ENCODE results near the gene JAM3.

DNA sequence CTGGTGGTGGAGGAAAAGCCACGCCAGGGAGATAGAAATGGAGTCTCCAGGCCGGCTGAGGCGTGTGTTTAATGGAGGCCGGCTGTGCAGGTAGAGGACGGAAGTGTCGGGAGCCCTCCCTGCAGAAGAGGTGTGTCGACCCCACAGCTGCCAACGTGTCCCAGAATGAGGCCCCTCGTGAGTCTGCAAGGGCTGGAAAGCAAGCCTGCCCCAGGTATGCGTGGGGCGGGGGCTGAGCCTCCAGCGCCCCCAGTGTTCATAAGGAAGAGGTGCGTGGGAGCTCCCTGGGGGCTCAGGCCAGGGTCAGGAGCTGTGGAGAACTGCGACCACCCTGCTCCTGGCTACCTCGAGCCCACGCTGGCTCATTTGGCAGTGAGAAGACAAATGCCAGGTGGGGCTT is 38.0 kb upstream of the JAM3 start:
- no peak for TF ChIP-seq POLR2A (IDR thresholded peaks at IDR 0.05)
- TF ChIP-seq, protein P1, sequence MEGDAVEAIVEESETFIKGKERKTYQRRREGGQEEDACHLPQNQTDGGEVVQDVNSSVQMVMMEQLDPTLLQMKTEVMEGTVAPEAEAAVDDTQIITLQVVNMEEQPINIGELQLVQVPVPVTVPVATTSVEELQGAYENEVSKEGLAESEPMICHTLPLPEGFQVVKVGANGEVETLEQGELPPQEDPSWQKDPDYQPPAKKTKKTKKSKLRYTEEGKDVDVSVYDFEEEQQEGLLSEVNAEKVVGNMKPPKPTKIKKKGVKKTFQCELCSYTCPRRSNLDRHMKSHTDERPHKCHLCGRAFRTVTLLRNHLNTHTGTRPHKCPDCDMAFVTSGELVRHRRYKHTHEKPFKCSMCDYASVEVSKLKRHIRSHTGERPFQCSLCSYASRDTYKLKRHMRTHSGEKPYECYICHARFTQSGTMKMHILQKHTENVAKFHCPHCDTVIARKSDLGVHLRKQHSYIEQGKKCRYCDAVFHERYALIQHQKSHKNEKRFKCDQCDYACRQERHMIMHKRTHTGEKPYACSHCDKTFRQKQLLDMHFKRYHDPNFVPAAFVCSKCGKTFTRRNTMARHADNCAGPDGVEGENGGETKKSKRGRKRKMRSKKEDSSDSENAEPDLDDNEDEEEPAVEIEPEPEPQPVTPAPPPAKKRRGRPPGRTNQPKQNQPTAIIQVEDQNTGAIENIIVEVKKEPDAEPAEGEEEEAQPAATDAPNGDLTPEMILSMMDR (IDR thresholded peaks at IDR 0.05): peak in 1 of 6 experiments; percentile 8
